Measurements from ENCODE around the gene GRIFIN.
A peak's percentile ranks its signal among the peaks of the same experiment; 100 is the strongest.

GRIFIN gene

GRCh38 chr7:2497500-2498336 is 21.5 kb upstream of the GRIFIN start:
- DNase-seq = no peak

GRCh38 chr7:2497065-2497464 is 20.9 kb upstream of the GRIFIN start:
- no peak for DNase-seq

GRCh38 chr7:2496375-2496774 is 20.2 kb upstream of the GRIFIN start:
- no peak for DNase-seq

- peak; percentile 59 for DNase-seq
Observed at GRCh38 chr7:2495418-2496299, 19.5 kb upstream of the GRIFIN start.

- no peak for DNase-seq
Observed at GRCh38 chr7:2494191-2495130, 18.3 kb upstream of the GRIFIN start.

- DNase-seq = no peak
Observed at GRCh38 chr7:2493205-2494164, 17.3 kb upstream of the GRIFIN start.

- DNase-seq = no peak
Observed at GRCh38 chr7:2492038-2492437, 15.8 kb upstream of the GRIFIN start.

- no peak for DNase-seq
Observed at GRCh38 chr7:2490181-2490651, 14.0 kb upstream of the GRIFIN start.

- no peak for DNase-seq
Observed at GRCh38 chr7:2488681-2489080, 12.5 kb upstream of the GRIFIN start.

- no peak for DNase-seq
Observed at GRCh38 chr7:2488272-2488645, 12.1 kb upstream of the GRIFIN start.

- DNase-seq = peak; percentile 36
Observed at GRCh38 chr7:2487586-2488271, 11.5 kb upstream of the GRIFIN start.

- no peak for DNase-seq
Observed at GRCh38 chr7:2484868-2485267, 8.7 kb upstream of the GRIFIN start.

- peak; percentile 85 for DNase-seq
Observed at GRCh38 chr7:2483494-2483893, 7.3 kb upstream of the GRIFIN start.

- peak; percentile 32 for DNase-seq
Observed at GRCh38 chr7:2482725-2483451, 6.7 kb upstream of the GRIFIN start.

- no peak for DNase-seq
Observed at GRCh38 chr7:2481195-2481594, 5.0 kb upstream of the GRIFIN start.

- no peak for DNase-seq
Observed at GRCh38 chr7:2480070-2480408, 3.8 kb upstream of the GRIFIN start.

- DNase-seq = no peak
Observed at GRCh38 chr7:2479276-2480069, 3.3 kb upstream of the GRIFIN start.

- no peak for DNase-seq
Observed at GRCh38 chr7:2478800-2479199, 2.6 kb upstream of the GRIFIN start.

- no peak for DNase-seq
Observed at GRCh38 chr7:2478399-2478785, 2.2 kb upstream of the GRIFIN start.
